ENCODE data around the gene CDCA8. TPM values are rescaled to one million over a fixed set of nuclear protein-coding genes. Genes with fewer than 3 reads are reported as not detected.
"Not testable (repeated sequence)": the region's sequence is repeated elsewhere in the genome, so short reads cannot be mapped to it uniquely, and the experiment has no call there.

The CDCA8 gene
- total RNA-seq, 1 experiment from 2014 or later: 34.5 TPM

DNA sequence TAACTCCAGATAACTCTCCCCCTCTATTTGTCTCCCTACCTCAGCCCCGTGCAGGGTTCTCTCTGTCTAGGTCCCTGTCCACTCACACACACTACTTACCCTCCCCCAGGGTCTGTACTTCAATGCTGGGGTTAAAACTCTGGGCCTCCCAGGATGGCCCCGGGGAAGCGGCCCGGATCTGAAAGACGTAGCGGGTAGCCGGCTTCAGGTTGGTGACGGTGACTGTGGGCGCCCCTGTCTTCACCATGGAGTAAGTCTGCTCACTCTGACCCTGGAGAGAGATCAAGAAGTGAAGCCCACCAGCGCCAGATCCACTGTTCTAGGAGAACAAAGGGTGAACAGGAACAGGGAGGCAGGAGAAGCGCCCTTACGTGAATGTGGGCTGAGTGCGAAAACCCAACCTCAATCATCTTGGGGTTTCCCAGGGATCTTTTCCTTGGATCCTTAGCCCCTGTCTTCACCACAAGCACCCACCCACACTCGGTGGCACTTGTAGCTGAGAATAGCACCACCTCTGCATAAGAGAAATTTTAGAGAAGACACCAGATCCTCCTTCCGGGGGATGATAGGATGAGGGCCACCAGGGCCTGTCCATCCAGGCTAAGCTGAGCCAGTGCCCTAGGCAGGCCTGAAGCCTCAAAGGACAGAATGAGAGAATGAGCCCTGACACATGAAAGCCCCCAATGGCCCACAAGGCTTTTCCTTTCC, 39.1 kb downstream of the CDCA8 start:
- peaks cover 7% of the 10 kb centered on the region for H3K4me1 Mint-ChIP-seq (ENCODE audit: low read depth, unreplicated experiment)
- no peak for DNase-seq
- no peaks in the 10 kb centered on the region for H3K27me3 Mint-ChIP-seq (ENCODE audit: unreplicated experiment)
- no peak overlapping the region for H3K4me3 Mint-ChIP-seq (ENCODE audit: low read depth, unreplicated experiment)
- no TSS peak for BruUV-seq (replicated peaks)
- peaks cover 10% of the 10 kb centered on the region for H3K36me3 Mint-ChIP-seq (ENCODE audit: insufficient read depth, unreplicated experiment)
- TF ChIP-seq, protein P1, sequence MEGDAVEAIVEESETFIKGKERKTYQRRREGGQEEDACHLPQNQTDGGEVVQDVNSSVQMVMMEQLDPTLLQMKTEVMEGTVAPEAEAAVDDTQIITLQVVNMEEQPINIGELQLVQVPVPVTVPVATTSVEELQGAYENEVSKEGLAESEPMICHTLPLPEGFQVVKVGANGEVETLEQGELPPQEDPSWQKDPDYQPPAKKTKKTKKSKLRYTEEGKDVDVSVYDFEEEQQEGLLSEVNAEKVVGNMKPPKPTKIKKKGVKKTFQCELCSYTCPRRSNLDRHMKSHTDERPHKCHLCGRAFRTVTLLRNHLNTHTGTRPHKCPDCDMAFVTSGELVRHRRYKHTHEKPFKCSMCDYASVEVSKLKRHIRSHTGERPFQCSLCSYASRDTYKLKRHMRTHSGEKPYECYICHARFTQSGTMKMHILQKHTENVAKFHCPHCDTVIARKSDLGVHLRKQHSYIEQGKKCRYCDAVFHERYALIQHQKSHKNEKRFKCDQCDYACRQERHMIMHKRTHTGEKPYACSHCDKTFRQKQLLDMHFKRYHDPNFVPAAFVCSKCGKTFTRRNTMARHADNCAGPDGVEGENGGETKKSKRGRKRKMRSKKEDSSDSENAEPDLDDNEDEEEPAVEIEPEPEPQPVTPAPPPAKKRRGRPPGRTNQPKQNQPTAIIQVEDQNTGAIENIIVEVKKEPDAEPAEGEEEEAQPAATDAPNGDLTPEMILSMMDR (IDR thresholded peaks at IDR 0.05; ENCODE audit: unreplicated experiment): no peak
- intact Hi-C loops (cut with micrococcal nuclease; ENCODE audit: unreplicated experiment): no loop called here
- H3K9me3 Mint-ChIP-seq (ENCODE audit: low read depth, unreplicated experiment): no peaks in the 10 kb centered on the region
- no peak overlapping the region for H3K27ac Mint-ChIP-seq (ENCODE audit: unreplicated experiment)
- CTCF ChIA-PET: no interaction called here

DNA sequence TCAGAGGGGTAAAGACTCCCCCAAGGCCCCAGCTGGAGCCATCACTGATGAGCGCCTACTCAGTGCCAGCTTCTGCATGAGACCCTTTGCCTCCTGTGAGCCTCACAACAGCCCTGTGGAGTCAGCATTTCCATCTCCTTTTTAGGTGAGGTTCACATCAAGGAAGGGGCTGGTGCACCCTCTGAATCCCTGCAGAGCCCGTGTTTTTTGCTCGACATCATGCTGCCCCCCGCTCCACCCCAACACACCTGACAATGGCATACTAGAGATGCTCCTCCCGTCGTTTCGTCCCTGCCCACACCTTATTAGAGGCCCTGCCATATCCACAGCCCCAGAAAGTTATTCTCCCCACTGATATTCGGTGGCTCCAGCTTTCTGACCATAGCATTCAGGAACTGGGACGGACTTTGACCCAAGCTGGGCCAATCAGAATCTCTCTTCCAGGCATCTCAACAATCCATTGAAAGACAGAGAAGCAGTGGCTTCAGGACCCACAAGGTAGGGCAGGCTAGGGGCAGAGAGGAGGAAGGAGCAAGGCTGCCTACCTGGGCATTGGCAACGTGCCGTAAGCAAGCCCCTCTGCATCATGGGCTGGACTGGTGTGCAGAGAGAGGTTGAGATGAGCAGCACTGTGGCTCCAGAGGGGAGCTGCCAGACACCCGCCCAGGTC, 39.9 kb downstream of the CDCA8 start:
- H3K36me3 Mint-ChIP-seq (ENCODE audit: insufficient read depth, unreplicated experiment): peaks cover 10% of the 10 kb centered on the region
- no peaks in the 10 kb centered on the region for H3K9me3 Mint-ChIP-seq (ENCODE audit: low read depth, unreplicated experiment)
- TF ChIP-seq, protein P1 (IDR thresholded peaks at IDR 0.05; ENCODE audit: unreplicated experiment): no peak
- CTCF ChIA-PET: interaction anchor here (0.6 kb wide), 1 partner anchor 56 kb away, joined by 5 read pairs; no protein-coding TSS in a partner anchor
- DNase-seq: peak; percentile 14
- no peak overlapping the region for H3K4me3 Mint-ChIP-seq (ENCODE audit: low read depth, unreplicated experiment)
- BruUV-seq (replicated peaks): no TSS peak
- H3K27me3 Mint-ChIP-seq (ENCODE audit: unreplicated experiment): no peaks in the 10 kb centered on the region
- intact Hi-C loops (cut with micrococcal nuclease; ENCODE audit: unreplicated experiment): no loop called here
- no peak overlapping the region for H3K27ac Mint-ChIP-seq (ENCODE audit: unreplicated experiment)
- peaks cover 7% of the 10 kb centered on the region for H3K4me1 Mint-ChIP-seq (ENCODE audit: low read depth, unreplicated experiment)

DNA sequence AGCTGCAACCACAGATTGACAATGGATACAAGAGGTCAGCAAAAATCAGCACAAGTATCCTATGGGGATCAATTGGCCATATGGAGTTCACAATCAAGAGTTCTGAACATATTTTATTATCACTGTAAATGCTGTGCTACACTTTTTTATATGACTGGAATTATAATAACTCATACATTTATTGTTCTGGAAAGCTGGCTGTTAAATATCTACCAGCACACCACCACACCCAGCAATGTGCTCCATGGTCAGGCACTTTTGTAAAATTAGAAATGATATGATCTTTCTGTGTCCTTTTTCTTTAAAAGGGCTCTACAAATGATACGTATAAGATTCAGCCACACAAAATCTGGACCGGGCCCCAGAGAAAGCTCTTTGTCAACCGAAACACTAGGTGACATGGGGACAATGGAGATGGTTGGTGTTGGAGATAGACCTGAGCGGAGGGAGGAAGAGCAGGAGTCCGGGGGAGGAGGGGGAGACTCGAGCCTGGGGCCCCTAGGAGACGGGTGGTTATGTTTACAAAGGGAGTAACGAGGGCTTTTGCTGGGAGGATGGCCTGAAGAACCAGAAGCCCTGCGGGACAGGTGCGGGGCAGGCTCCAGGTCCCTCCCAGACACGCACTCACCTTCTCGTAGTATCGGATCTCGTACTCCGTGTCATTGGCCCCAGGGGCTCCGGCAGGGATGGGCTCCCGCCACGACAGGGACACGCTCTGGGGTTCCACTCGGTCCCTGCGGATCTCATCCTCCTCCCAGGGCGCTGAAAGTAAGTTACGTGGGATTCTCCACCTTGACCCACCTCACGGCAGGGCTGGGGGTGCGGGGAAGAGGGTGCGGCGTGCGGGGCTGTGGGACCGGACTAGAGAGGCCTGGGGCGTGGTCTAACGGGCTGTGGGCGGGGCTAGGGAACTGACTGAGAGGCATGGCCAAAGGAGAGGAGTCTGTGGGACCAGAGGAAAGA, 42.6 kb downstream of the CDCA8 start:
- no peaks in the 10 kb centered on the region for H3K9me3 Mint-ChIP-seq (ENCODE audit: low read depth, unreplicated experiment)
- peaks cover 10% of the 10 kb centered on the region for H3K36me3 Mint-ChIP-seq (ENCODE audit: insufficient read depth, unreplicated experiment)
- intact Hi-C loops (cut with micrococcal nuclease; ENCODE audit: unreplicated experiment): no loop called here
- BruUV-seq (replicated peaks): no TSS peak
- TF ChIP-seq, protein P1 (IDR thresholded peaks at IDR 0.05; ENCODE audit: unreplicated experiment): no peak
- H3K27me3 Mint-ChIP-seq (ENCODE audit: unreplicated experiment): no peaks in the 10 kb centered on the region
- H3K4me3 Mint-ChIP-seq (ENCODE audit: low read depth, unreplicated experiment): no peak overlapping the region
- H3K27ac Mint-ChIP-seq (ENCODE audit: unreplicated experiment): no peak overlapping the region
- no peak for DNase-seq
- peaks cover 7% of the 10 kb centered on the region for H3K4me1 Mint-ChIP-seq (ENCODE audit: low read depth, unreplicated experiment)
- CTCF ChIA-PET: interaction anchor here (0.6 kb wide), 1 partner anchor 284 kb away, joined by 3 read pairs; no protein-coding TSS in a partner anchor

DNA sequence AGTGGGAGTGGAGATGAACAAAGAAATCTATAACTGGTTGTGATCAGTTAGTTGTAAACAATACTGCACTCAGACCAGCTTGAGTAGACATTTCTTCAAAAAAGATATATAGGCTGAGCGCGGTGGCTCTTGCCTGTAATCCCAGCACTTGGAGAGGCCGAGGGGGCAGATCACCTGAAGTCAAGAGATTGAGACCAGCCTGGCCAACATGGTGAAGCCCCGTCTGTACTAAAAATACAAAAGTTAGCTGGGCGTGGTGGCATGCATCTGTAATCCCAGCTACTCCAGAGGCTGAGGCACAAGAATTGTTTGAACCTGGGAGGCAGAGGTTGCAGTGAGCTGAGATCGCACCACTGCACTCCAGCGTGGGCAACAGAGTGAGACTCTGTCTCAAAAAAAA, 45.7 kb downstream of the CDCA8 start:
- DNase-seq; CTCF ChIA-PET; H3K4me3 Mint-ChIP-seq (ENCODE audit: low read depth, unreplicated experiment); H3K9me3 Mint-ChIP-seq (ENCODE audit: low read depth, unreplicated experiment); BruUV-seq (replicated peaks); H3K27me3 Mint-ChIP-seq (ENCODE audit: unreplicated experiment); H3K36me3 Mint-ChIP-seq (ENCODE audit: insufficient read depth, unreplicated experiment); intact Hi-C loops (cut with micrococcal nuclease; ENCODE audit: unreplicated experiment); H3K27ac Mint-ChIP-seq (ENCODE audit: unreplicated experiment); H3K4me1 Mint-ChIP-seq (ENCODE audit: low read depth, unreplicated experiment): not testable (repeated sequence)

DNA sequence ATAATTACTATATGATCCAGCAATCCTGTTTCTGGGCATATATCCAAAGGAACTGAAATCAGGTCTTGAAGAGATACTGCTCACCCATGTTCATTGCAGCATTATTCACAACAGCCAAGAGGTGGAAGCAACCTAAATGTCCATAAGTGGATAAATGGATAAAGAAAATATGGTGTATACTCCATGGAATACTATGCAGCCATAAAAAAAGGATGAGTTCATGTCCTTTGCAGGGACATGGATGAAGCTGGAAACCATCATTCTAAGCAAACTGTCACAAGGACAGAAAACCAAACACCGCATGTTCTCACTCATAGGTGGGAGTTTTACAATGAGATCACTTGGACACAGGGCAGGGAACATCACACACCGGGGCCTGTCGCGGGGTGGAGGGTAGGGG, 46.3 kb downstream of the CDCA8 start:
- H3K27ac Mint-ChIP-seq (ENCODE audit: unreplicated experiment); CTCF ChIA-PET; H3K4me1 Mint-ChIP-seq (ENCODE audit: low read depth, unreplicated experiment): not testable (repeated sequence)

More for the DNA sequence above, 46.3 kb downstream of the CDCA8 start:
- BruUV-seq (replicated peaks); H3K36me3 Mint-ChIP-seq (ENCODE audit: insufficient read depth, unreplicated experiment); intact Hi-C loops (cut with micrococcal nuclease; ENCODE audit: unreplicated experiment); H3K27me3 Mint-ChIP-seq (ENCODE audit: unreplicated experiment); H3K9me3 Mint-ChIP-seq (ENCODE audit: low read depth, unreplicated experiment); H3K4me3 Mint-ChIP-seq (ENCODE audit: low read depth, unreplicated experiment); DNase-seq: not testable (repeated sequence)
